Lower leg skin (tissue), 3 donors: ENCODE results near the gene SKI.

ENCODE experiments used
- POLR2A ChIP-seq, 2 donors: fragments of 450-650 bp; IDR thresholded peaks; one replicate each; pipeline ENCODE4 v1.6.1; 2016 to 2017; ENCODE audit warnings: antibody characterized with exemption in 2 of 2, mild to moderate bottlenecking in 1 of 2, moderate library complexity in 1 of 2
- TF ChIP-seq, protein P1 (sequence below), 3 donors: fragments of 450-650 bp; IDR thresholded peaks; one replicate each; pipeline ENCODE4 v1.5.1; 2016; ENCODE audit warnings: antibody characterized with exemption in 3 of 3, mild to moderate bottlenecking in 3 of 3, moderate library complexity in 2 of 3

DNA sequence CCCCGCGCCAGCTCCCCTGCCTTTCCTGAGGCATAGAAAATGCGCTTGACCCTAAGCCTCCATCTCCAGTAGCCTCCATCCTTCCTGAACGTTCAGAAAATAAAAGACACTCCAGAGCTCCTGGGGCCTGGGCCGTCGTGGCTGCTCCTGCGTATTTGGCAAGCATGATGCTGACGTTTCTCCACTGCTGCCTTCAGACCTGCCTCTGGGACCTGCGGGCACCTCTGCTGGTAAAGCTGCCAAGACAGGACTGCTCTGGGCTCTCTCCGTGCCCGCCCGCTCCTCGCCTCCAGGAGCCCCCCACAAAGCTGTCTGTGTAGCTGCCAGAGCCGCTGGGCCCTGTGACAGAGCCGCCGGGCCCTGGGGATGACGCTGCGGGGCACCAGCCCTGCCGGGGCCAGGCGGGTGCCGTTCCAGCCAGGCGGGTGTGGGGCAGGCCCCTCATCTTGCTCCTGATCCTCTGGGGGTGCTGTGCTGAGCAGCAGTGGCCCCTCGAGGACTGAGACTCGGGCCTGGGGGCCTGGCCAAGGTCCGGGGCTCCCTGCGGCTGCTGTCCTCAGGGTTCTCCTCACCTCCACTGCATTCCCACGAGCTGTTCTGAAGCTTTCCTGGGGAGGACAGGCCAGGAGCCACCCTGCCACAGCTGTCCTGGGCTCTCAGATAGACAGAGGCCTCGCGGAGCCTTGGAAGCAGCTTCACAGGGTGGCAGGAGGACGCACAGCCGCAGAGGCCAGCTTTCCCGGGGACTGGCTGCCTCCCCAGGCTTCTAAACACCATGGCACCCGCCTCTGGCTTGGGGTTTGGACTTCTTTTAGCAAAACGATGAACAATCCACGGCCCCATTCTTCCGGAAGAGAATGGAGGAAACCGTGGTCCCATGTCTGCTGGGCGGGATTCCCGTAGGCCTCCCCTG lies 115.2 kb downstream of the SKI start:
- TF ChIP-seq, protein P1, sequence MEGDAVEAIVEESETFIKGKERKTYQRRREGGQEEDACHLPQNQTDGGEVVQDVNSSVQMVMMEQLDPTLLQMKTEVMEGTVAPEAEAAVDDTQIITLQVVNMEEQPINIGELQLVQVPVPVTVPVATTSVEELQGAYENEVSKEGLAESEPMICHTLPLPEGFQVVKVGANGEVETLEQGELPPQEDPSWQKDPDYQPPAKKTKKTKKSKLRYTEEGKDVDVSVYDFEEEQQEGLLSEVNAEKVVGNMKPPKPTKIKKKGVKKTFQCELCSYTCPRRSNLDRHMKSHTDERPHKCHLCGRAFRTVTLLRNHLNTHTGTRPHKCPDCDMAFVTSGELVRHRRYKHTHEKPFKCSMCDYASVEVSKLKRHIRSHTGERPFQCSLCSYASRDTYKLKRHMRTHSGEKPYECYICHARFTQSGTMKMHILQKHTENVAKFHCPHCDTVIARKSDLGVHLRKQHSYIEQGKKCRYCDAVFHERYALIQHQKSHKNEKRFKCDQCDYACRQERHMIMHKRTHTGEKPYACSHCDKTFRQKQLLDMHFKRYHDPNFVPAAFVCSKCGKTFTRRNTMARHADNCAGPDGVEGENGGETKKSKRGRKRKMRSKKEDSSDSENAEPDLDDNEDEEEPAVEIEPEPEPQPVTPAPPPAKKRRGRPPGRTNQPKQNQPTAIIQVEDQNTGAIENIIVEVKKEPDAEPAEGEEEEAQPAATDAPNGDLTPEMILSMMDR (IDR thresholded peaks at IDR 0.05) = no peak
- no peak for TF ChIP-seq POLR2A (IDR thresholded peaks at IDR 0.05)
